HG02885 (cell line): Measurements from ENCODE around the gene C1orf105.

ENCODE experiments used
- ATAC-seq: cut with Tn5 transposase; IDR thresholded peaks from one replicate; pipeline ENCODE4 v1.9.1; 2021; ENCODE audit warnings: mild to moderate bottlenecking; ENCODE audit not compliant: unreplicated experiment, poor library complexity

C1orf105 gene

DNA sequence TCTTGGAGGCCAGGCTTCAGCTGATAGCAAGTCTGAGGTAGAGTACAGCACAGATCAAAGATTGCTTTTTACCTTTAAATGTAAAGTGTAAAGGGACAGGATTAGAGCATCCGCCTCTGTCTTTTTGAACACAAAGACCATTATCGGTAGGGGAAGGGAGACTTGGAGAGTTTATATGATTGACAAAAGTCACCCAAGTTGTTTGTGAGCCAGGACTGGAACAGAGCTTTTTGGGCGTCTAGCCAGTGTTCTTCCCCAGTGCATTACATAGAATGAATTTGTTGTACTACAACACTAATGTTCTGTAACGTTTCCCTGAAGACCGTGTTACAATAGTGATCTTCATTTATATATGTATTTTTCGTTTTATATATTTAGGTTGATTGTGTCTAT, 32.7 kb downstream of the C1orf105 start:
- no peak for ATAC-seq

DNA sequence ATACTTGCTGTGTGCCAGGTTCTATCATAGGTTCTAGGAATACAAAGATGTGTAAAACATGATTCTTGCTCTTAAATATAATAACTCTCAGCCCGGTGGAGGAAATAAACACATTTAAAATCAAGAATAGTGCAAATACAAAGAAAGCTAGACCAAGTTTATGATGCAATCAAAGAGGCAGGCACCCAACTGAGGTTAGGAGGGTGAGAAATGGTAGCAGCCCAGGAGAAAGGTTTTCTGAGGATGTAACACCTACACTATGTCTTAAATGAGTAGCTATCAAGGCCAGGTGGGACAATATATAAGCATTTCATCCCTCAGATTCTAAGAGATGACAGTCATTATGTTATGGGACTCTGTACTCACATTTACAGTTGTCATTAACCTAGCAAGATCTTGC, 33.1 kb downstream of the C1orf105 start:
- no peak for ATAC-seq

DNA sequence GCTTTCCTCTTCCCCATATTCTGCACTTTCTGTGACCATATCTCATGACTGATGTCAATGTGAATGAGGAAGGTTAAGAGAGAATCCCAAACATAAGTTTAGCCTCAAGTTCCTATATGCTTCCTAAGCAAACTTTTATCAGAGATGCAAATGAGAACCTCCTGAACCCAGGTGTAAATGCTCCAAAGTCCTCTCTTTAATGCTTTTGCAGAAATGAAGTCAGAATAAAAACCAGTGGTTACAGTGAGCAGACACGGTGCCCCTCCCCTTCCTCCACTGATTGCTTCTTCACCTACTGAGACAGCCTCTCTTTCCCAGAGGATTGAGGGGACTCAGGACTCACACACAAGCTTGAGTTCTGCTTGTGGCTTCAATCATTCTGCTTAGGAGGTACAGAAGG, 35.0 kb downstream of the C1orf105 start:
- no peak for ATAC-seq

DNA sequence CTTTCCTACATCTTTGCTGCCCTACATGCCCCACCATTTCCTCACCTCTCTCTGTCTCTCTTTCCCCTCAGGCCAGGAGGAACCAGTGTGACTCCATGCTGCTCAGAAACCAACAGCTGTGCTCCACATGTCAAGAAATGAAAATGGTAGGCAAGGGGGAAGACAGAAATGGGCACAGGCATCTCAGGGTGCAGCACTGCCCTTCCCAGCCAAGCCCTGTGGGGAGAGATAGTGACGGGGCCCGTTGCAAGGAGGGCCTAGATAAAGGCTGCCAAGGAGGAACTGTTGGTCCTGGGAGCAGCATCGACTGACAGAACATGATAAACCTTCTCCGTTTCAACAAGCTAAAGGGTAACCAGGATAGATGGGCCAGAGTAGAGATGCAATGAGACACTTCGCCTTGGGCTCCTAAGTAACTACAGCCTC, 35.9 kb downstream of the C1orf105 start:
- no peak for ATAC-seq

DNA sequence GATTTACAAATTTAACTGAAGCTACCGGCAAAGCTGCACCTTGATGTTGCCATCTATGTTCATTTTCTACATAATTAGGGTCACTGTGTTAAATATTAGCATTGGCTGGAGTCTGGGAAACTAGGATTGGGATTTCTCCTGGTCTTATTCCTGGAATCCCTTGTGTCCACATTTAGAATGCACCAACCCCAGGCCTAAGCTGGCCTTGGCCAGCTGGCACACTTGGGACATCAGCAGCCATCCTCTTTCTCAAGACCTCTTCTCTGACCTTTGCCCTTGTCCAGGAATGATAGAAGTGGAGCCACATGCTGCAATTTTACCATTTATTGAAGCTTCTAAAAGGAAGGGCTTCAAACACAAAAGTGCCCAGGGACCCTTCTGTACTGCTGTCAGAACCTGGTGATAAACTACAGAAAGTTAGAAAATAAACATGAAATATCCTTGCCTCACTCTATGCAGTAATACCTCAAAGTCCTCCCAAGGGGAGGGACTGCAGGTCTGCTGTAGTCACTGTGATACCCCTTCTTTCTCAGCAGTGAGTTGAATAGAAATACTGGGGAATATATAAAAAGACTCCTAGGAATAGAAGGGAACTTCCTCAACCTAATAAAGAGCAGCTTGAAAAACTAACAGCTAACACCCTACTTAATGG, 37.1 kb downstream of the C1orf105 start:
- no peak for ATAC-seq

DNA sequence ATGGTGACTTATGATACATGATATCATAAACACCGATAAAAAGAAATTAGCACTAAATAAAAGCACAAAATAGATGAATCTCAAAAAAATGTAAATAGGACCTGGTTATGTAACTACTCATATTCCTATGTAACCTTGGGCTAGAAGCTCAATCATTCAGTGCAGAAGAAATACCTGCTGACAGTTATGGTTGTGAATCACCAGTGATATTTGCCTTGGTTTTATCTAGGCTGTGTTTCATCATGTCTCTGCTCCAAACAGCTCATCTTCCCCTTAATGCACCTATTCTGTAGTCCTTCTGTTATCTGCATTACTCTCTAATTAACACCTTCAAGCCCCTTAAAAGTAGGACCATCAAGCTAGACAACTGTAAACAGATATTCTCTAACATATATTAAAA, 39.7 kb downstream of the C1orf105 start:
- no peak for ATAC-seq

DNA sequence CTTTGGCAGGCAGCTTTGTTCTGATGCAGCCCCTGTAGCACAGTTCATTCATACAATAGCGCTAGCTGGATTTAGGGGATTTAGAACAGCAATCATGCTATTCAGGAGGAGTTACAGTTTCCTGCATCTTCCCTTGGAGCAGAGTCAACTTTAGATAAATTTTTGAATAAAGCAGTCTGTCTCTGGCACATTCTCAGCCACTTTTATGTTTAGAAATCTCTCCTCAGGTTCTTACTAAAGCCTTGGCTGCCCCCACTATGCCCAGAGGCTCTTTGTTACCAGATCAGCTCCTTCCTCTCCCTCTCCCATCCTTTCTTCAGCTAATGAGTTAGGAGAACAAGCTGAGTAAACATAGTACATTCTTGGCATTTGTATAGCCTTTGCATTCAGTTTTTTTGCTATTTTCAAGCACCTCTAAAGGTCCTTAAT, 40.4 kb downstream of the C1orf105 start:
- no peak for ATAC-seq

DNA sequence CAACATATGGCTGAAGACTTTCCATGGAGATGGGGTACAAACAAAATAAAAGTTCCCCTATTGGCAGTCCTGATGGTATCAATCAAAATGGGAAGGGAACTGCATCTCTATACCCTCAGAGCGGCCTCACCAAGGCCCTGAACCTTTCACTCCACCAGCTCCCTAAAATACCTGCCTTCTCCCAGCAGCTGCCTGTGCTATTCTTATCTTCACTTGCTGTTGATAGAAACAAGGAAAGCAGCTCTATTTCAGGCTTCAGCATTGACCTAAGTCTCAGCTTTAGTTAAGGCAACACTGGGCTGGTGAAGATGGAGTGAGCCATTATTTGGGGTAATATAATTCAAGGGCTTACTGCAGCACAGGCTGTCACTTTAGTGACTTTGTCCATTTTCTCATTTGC, 45.1 kb downstream of the C1orf105 start:
- no peak for ATAC-seq

DNA sequence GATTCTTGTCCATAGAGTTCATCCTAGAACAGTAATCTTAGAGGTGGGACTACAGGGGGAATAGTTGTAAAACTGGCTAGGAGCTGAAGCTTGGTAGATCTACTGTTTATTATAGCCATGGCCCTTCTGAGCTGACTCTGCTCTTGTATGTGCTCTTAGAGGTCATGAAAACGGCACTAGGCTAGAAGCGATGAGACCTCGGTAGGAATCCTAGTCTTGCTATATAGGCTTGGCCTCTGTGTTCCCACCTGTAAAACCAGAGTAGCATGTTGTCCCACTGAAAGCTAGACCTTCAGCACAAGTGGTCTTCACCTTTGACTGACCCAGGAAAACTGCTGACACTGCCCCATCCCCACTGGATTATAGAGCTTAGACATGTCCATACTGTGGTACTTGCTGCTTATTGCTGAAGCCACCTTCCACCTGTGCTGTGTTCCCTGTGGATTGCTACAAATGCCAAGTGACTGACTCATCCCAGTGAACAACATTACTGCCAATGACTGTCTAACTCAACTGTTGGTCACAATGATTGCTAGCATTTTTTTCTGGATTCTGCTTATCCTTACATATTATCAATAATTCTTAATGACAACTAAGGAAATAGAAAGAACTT, 46.4 kb downstream of the C1orf105 start:
- no peak for ATAC-seq

DNA sequence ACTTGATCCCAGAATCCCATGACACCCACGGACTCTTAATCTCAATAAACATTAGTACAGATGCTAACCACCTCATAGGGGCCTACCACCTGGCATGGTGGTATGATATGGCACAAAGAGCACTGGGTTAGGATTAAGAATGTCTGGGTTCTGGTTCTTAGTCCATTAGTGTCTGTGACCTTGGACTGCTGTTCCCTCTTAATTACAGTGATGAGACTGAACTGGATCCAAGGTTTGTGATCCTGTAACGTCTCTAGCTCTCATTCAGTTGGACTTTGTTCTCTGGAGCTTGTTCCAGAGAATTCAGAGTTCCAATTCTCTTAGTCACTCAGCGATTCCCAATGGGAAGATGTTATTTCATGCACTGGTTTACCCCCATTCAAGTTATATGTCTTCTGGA, 47.0 kb downstream of the C1orf105 start:
- no peak for ATAC-seq

DNA sequence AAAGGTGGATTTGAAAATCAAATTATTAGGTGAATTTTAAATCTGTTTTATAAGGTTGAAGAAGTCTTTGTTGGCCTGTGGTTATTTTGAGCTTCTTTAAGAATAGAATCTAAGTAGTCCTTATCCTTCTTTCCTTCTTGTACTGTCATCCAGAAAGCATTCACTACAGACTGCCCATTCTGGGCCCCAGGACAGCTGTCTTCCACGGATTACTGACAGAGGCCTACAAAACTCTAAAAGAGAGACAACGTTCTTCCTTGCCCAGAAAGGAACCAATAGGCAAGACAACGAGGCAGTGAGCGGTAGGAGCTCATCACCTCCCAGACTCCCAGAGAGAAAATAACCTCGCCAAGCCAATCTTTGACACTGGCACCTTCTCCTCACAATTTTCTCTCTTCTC, 47.8 kb downstream of the C1orf105 start:
- ATAC-seq, result no peak

DNA sequence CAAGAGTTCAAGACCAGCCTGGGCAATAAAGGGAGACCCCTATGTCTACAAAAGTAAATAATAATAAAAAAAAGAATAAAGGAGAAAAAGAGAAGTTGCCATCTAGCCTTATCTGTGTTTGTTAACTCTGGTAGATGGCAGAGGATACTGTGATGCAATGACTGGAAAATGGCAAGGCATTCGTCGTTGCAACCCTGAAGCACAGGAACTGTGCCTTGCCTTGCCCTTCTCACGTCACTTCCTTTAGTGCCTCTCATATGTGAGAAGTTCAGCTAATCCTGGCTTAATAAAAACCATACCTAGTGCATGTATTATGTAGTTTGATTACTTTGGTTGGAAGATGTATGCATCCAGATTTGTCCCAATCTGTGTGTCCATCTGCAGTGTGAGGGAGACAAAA, 49.2 kb downstream of the C1orf105 start:
- ATAC-seq, result no peak

DNA sequence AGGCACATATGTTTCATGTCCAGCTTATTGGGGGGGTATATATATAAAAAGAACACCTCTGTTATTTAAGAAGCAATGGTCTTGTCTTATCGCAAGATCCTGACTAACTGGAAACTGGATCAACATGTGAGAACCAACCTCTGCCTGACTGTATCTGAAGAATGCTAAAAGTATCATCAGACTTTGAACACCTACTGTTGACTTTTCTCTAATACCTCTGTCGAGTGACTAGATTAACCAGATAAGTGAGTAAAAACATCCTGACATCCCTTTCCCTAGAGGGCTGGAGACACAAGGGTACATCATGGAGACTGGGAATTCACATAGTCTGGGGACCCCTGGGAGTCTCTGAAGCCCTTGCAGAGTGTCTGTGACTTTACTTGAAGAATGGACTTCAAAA, 49.7 kb downstream of the C1orf105 start:
- no peak for ATAC-seq

DNA sequence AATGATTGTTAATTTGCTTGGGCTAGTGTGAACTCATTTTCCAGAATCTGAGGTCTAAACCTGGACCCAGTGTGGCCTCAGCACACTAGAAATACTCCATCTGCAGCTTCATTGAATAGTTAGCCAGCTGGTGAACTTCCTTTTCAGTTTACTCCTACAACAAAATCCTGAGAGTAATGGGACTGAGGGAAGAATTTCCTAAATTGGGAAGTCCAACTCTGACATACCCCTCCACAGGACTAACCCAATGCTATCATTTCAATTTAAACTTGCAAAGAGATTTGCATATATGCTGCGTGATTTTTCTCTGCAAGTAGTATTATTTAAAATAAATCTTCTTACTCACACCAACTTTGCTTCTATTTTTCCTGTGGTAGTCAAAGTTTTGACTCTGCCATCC, 51.2 kb downstream of the C1orf105 start:
- no peak for ATAC-seq

DNA sequence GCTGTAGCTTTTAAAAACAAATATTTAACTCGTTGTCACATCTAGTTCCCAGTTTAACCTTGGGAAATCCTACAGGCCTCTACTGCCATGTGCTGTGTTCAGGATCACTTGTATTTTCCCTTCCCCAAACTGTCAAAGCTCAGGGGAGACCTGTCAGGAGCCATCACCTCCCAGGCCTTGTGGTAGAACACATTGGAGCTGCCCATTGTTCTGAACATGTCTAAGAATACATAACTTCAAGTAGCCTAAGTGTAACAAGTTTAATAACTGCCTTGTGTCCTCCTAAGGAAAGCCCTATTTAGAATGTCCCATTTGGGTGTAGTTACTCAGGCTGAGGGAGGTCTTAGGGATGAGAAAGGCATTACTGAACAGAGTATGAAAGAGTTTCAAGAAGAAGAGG, 52.0 kb downstream of the C1orf105 start:
- ATAC-seq, result no peak

DNA sequence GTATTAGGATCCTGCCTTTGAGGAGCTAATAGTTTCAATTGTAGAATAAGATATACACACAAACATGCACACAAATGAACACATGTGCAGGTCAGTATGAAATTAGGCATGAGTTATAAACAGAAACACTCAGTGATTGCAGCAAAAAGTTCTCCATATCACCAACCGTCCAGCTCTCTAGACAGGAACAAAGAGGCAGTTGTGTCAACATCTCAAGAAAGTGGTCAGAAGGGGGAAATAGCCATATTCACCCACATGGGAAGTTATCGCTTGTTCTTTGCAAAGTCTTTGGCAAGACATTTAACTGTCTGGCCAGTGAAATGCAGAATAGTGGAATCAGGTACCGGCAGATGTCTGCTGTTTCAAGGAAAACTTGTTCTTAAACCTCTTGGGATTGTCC, 52.8 kb downstream of the C1orf105 start:
- no peak for ATAC-seq

DNA sequence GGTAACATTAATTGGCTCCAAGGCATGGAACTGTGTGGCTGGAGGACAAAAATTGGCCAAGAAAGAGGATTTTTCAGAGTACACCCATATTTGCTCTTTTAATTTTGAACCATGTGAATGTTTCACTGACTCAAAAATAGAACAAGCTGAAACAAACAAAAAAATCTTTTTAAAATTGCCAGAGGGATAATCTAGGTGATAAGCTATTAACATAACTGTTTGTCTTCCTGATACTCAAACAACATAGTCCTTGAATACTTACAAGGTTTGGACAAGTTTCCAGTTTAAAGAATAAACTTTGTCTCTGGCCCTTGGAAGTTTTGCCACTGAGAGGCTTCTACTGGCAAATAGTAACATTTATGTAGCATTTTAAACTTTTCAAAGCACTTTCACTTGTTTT, 53.4 kb downstream of the C1orf105 start:
- ATAC-seq, result no peak

DNA sequence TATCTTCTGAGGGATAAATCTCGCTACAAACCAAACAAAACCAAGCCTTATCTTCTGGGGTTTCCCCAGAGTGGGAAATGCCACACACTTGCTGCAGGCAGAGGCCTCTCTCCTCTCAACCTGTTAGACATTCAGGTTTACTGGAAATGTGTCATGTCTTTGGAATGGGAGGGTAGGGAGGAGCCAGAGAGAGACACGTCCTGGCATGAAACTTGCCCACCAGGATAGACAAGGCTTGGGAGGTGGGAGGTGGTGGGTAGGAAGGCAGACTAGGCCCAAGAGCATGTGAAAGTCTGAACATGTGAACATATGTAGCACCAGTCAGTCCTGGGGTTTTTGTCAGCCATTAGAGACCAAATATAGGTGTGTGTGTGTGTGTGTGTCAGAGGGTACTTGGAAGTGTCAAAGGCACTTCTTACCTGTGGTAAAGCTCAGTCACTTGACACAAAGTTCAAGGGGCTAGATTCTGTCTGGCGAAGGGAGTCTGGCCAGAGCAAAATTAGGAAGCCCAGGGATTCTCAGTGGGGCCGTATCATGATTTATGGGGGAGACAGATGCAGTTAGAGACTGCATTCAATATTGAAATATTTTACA, 55.8 kb downstream of the C1orf105 start:
- ATAC-seq, result no peak

DNA sequence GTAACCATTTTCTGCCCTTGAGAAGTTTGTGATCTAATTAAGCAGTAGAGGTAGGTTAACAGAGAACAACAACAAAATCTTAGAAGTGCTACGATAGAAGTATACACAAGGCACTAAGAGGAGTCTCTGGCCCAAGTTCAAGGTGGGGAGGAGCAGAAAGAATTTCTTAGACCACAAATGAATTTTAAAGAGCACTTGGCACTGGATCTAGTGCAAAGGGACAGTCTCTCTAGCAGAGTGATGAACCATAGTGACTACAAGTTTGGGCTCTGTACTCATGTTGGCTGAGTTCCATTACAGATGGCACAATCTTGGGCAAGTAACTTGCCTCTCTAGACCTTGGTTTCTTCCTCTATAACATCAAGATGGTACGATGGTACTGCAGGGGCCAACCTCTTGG, 56.7 kb downstream of the C1orf105 start:
- no peak for ATAC-seq

DNA sequence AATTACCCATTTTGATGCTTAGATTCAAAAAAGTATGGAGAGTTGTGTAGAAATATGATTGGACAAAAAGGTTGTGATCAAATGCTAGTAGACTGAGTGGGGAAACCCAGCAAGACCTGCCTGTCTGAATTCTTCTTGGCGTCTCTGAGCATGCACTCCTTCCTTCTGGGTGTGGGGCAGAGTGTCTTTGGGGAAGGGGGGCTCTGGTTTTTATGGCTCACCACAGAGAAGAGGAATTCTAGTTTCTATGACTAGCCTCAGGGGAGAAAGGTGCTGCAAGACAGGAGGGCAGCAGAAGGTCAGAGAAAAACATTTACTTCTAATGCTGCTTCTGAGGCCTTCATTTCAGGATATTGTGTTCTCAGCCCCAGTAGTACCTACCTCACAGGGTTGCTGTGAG, 57.3 kb downstream of the C1orf105 start:
- ATAC-seq, result no peak

DNA sequence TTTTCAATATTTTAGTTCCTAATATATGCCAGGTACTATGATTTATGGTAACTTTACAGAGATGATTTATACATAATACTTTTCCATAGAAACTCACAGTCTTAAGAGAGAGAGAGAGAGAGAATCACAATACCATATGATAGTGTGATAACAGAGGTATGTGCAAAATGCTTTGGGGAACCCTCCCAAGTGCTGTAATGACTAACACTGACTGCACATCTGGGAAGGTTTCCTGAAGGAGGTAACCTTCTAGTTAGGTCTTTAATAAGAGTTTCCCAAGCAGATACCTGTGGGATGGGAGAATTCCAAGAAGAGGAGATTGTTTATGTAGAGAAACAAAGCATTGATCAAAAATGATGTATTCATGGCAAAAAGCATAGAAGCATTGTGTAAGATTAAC, 58.0 kb downstream of the C1orf105 start:
- no peak for ATAC-seq

DNA sequence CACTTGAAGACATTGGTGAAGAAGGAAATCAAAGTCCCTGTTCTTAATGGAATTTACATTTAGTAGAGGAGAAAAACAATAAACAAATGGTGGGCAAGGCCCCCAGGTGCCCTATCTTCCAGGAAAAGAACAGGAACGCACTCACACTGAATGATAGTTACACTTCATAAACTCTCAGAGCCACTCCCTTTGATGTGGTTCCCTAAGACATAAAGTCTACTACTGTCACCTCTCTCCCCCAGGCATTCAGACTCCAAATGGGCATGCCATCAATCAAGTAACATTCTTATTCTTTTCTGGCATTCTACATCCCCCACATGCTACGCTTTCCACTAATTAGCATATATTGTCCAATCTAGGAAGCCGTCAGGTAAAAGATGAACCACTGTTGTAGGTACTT, 59.9 kb downstream of the C1orf105 start:
- ATAC-seq, result no peak
